ENCODE measurements around the gene CD320.
A peak's percentile ranks its signal among the peaks of the same experiment; 100 is the strongest.

The CD320 gene

GRCh38 chr19:8352134-8352827 is 44.1 kb upstream of the CD320 start:
- no peaks in the 10 kb centered on the region for H3K36me3 ChIP-seq (ENCODE audit: control insufficient read depth in 2 of 2, insufficient read depth in 1 of 2, low read length in 2 of 2)
- no peak overlapping the region for H3K27ac ChIP-seq (ENCODE audit: extremely low read depth, low read depth, low read length)
- CTCF ChIA-PET = interaction anchor here (0.6 to 4.7 kb wide), 16 partner anchors 10 to 236 kb away, joined by 3 to 87 read pairs (median 5); partner anchors contain the start of gene RAB11B
- POLR2A ChIA-PET = interaction anchor here (0.8 to 2.6 kb wide), 5 partner anchors 10 to 319 kb away, joined by 3 to 24 read pairs (median 6); partner anchors contain the start of gene RAB11B
- H3K4me3 ChIP-seq (ENCODE audit: low read depth, low read length) = peak overlapping the region; percentile 10; the same call in 1 of the 2 replicates
- H3K9me3 ChIP-seq (ENCODE audit: control insufficient read depth, insufficient read depth, low read depth, low read length) = no peaks in the 10 kb centered on the region
- H3K4me1 ChIP-seq (ENCODE audit: control insufficient read depth, insufficient read depth, low read length) = no peaks in the 10 kb centered on the region
- TF ChIP-seq ZNF157 (tag by site-specific recombination; IDR thresholded peaks at IDR 0.05) (no peak), KLF1 (tag by site-specific recombination; IDR thresholded peaks at IDR 0.05) (no peak), HOXD13 (CRISPR knock-in tag; IDR thresholded peaks at IDR 0.05; ENCODE audit: borderline replicate concordance) (no peak), FEZF1 (tag by site-specific recombination; IDR thresholded peaks at IDR 0.05) (no peak), ZBTB10 (tag by site-specific recombination; IDR thresholded peaks at IDR 0.05) (no peak), ZNF843 (tag by site-specific recombination; IDR thresholded peaks at IDR 0.05) (no peak), ZNF670 (tag by site-specific recombination; IDR thresholded peaks at IDR 0.05; ENCODE audit: low read depth) (no peak), ZSCAN4 (tag by site-specific recombination; IDR thresholded peaks at IDR 0.05) (no peak), ZNF37A (tag by site-specific recombination; IDR thresholded peaks at IDR 0.05) (no peak), PRDM1 (tag by site-specific recombination; IDR thresholded peaks at IDR 0.05) (peak; percentile 98), ZNF140 (tag by site-specific recombination; IDR thresholded peaks at IDR 0.05) (no peak), ZNF335 (tag by site-specific recombination; conservative IDR thresholded peaks at IDR 0.05) (0 out of 2 replicates have a peak, but pooled peaks have one; percentile 58), KLF8 (tag by site-specific recombination; IDR thresholded peaks at IDR 0.05) (no peak), ZNF133 (tag by site-specific recombination; IDR thresholded peaks at IDR 0.05) (no peak), ZNF398 (tag by site-specific recombination; IDR thresholded peaks at IDR 0.05) (0 out of 2 replicates have a peak, but pooled peaks have one; percentile 23), ZBTB1 (tag by site-specific recombination; IDR thresholded peaks at IDR 0.05) (no peak), ZNF585B (tag by site-specific recombination; IDR thresholded peaks at IDR 0.05) (no peak), SP2 (tag by site-specific recombination; IDR thresholded peaks at IDR 0.05) (no peak), ZNF639 (tag by site-specific recombination; IDR thresholded peaks at IDR 0.05) (0 out of 2 replicates have a peak, but pooled peaks have one; percentile 30), ZBTB49 (tag by site-specific recombination; IDR thresholded peaks at IDR 0.05; ENCODE audit: low read depth) (no peak), ZNF248 (tag by site-specific recombination; IDR thresholded peaks at IDR 0.05) (no peak), ZFHX2 (tag by site-specific recombination; conservative IDR thresholded peaks at IDR 0.05) (peak; percentile 76), ZNF146 (tag by site-specific recombination; IDR thresholded peaks at IDR 0.05) (no peak), ZNF280C (tag by site-specific recombination; IDR thresholded peaks at IDR 0.05) (no peak), GLI2 (tag by site-specific recombination; IDR thresholded peaks at IDR 0.05; ENCODE audit: borderline replicate concordance, low read depth) (no peak)
